PC-3 (cell line): Measurements from ENCODE around the gene SLC7A7. TPM values are rescaled to one million over a fixed set of nuclear protein-coding genes. Genes with fewer than 3 reads are reported as not detected.

Experiments used
- ATAC-seq: fragments of 200-7000 bp; cut with Tn5 transposase; 2 replicates; pipeline ENCODE4 v1.9.1; 2020; ENCODE audit warnings: mild to moderate bottlenecking, moderate library complexity
- BruUV-seq: library from RNA; stranded (reverse); fragments of 400-500 nt; replicated peaks from 2 replicates; lab custom pipeline; 2021; lab: Mats Ljungman, UMichigan
- CTCF ChIA-PET: fragments of 300-600 bp; sonication (Branson Sonifier 250); formaldehyde crosslinking; loops from one replicate; lab custom pipeline; 2022; ENCODE audit warnings: antibody characterized with exemption; lab: Charles Lee
- POLR2A ChIA-PET: fragments of 300-600 bp; sonication (Branson Sonifier 250); formaldehyde crosslinking; loops from one replicate; lab custom pipeline; 2022; ENCODE audit warnings: antibody characterized with exemption; ENCODE audit not compliant: unreplicated experiment; lab: Charles Lee
- DNase-seq: peaks from one replicate; pipeline ENCODE4 v3.0.0-alpha.2; 2015
- H2AFZ ChIP-seq: fragments of 300-600 bp; sonication (generic); 2 replicates; pipeline ENCODE4 v1.6.0; 2016; ENCODE audit warnings: antibody characterized with exemption, low read length
- H3F3A ChIP-seq: fragments of 300-600 bp; sonication (generic); one replicate; pipeline ENCODE4 v1.6.0; 2017; ENCODE audit warnings: antibody characterized with exemption, low read length, control low read depth, mild to moderate bottlenecking; ENCODE audit not compliant: unreplicated experiment
- H3K27ac ChIP-seq: fragments of 300-600 bp; sonication (generic); 2 replicates; pipeline ENCODE4 v1.5.1; 2016; ENCODE audit warnings: mild to moderate bottlenecking, low read length
- H3K27me3 ChIP-seq: fragments of 300-600 bp; sonication (generic); 2 replicates; pipeline ENCODE4 v1.6.1; 2016; ENCODE audit warnings: low read length, mixed read lengths
- H3K36me3 ChIP-seq: fragments of 300-600 bp; sonication (generic); 2 replicates; pipeline ENCODE4 v1.6.1; 2016; ENCODE audit warnings: low read depth, mixed run types, low read length, mixed read lengths
- H3K4me1 ChIP-seq: fragments of 300-600 bp; sonication (generic); 2 replicates; pipeline ENCODE4 v1.5.1; 2016; ENCODE audit warnings: low read length; ENCODE audit not compliant: insufficient read depth
- H3K4me2 ChIP-seq: fragments of 300-600 bp; sonication (generic); 2 replicates; pipeline ENCODE4 v1.6.0; 2016; ENCODE audit warnings: low read length
- H3K4me3 ChIP-seq: fragments of 300-600 bp; sonication (generic); 2 replicates; pipeline ENCODE4 v1.5.1; 2016; ENCODE audit warnings: mild to moderate bottlenecking, low read length, mixed read lengths
- H3K79me2 ChIP-seq: fragments of 300-600 bp; sonication (generic); 2 replicates; pipeline ENCODE4 v1.6.1; 2017; ENCODE audit warnings: low read length, mixed read lengths
- H3K9ac ChIP-seq: fragments of 300-600 bp; sonication (generic); 2 replicates; pipeline ENCODE4 v1.6.0; 2016; ENCODE audit warnings: mild to moderate bottlenecking, low read length
- H3K9me2 ChIP-seq: fragments of 300-600 bp; sonication (generic); replicated peaks from 2 replicates; pipeline ENCODE4 v1.6.1; 2016; ENCODE audit warnings: mixed run types, low read length, mixed read lengths
- H3K9me3 ChIP-seq: fragments of 300-600 bp; sonication (generic); 2 replicates; pipeline ENCODE4 v1.6.1; 2016; ENCODE audit warnings: low read length, mixed read lengths
- H4K20me1 ChIP-seq: fragments of 300-600 bp; sonication (generic); 2 replicates; pipeline ENCODE4 v1.6.1; 2016; ENCODE audit warnings: low read length, mixed read lengths
- CTCF ChIP-seq: fragments of 300-600 bp; sonication (generic); conservative IDR thresholded peaks from 2 replicates; pipeline ENCODE4 v1.5.1; 2017; ENCODE audit warnings: antibody characterized with exemption, low read depth, mild to moderate bottlenecking, low read length
- EZH2 ChIP-seq: fragments of 300-600 bp; sonication (generic); IDR thresholded peaks from one replicate; pipeline ENCODE4 v1.6.1; 2017; ENCODE audit warnings: antibody characterized with exemption, mild to moderate bottlenecking, low read length; ENCODE audit not compliant: unreplicated experiment
- EZH2phosphoT487 ChIP-seq: fragments of 300-600 bp; sonication (generic); IDR thresholded peaks from 2 replicates; pipeline ENCODE4 v1.6.1; 2018; ENCODE audit warnings: mild to moderate bottlenecking, antibody characterized with exemption, low read length, borderline replicate concordance
- intact Hi-C: fragments of 100-400 bp; cut with micrococcal nuclease; formaldehyde crosslinking; loops from 2 replicates; pipeline ENCODE4 v1.9.0; 2023
- total RNA-seq: library from RNA; depleted of rRNA; stranded (reverse); fragments of >200 nt; gene quantifications from 2 replicates; pipeline ENCODE4 v1.2.3, GENCODE V29; 2014

Gene SLC7A7
- total RNA-seq, 1 experiment from 2014 or later, result not detected

- CTCF ChIA-PET, result interaction anchor here (0.5 kb wide), 1 partner anchor 83 kb away, joined by 3 read pairs; no protein-coding TSS in a partner anchor
- no peak overlapping the region for H3K4me2 ChIP-seq
- no peaks in the 10 kb centered on the region for H3K9me3 ChIP-seq
- no peaks in the 10 kb centered on the region for H4K20me1 ChIP-seq
- H3K27ac ChIP-seq, result no peak overlapping the region
- no peaks in the 10 kb centered on the region for H3K36me3 ChIP-seq
- no peaks in the 10 kb centered on the region for H3K9me2 ChIP-seq
- H3K9ac ChIP-seq, result no peak overlapping the region
- no TSS peak for BruUV-seq
- H3K27me3 ChIP-seq, result no peaks in the 10 kb centered on the region
- intact Hi-C loops, result no loop called here
- H3K4me3 ChIP-seq, result no peak overlapping the region
- no peaks in the 10 kb centered on the region for H3K4me1 ChIP-seq
- no peaks in the 10 kb centered on the region for H3F3A ChIP-seq
- POLR2A ChIA-PET, result no interaction called here
- no peak for TF ChIP-seq EZH2phosphoT487
- TF ChIP-seq CTCF, result no peak
- no peak for TF ChIP-seq EZH2
- no peak for DNase-seq
- H2AFZ ChIP-seq, result no peak overlapping the region
- no peak for ATAC-seq
- no peaks in the 10 kb centered on the region for H3K79me2 ChIP-seq
Measured at GRCh38 chr14:22747769-22748168, 67.5 kb downstream of the SLC7A7 start.

GRCh38 chr14:22740020-22740419 lies 75.2 kb downstream of the SLC7A7 start:
- Histone ChIP-seq H3K79me2 (no peaks in the 10 kb centered on the region), H4K20me1 (no peaks in the 10 kb centered on the region), H3K4me1 (no peaks in the 10 kb centered on the region), H3K4me3 (no peak overlapping the region), H3K27ac (no peak overlapping the region), H3K9me3 (no peaks in the 10 kb centered on the region), H3K36me3 (no peaks in the 10 kb centered on the region), H3K27me3 (no peaks in the 10 kb centered on the region), H3K9ac (no peak overlapping the region), H3F3A (no peaks in the 10 kb centered on the region), H2AFZ (no peak overlapping the region), H3K9me2 (no peaks in the 10 kb centered on the region), H3K4me2 (no peak overlapping the region)
- ATAC-seq (no peak), DNase-seq (no peak)
- intact Hi-C loops, result no loop called here
- no TSS peak for BruUV-seq
- CTCF ChIA-PET, result no interaction called here
- POLR2A ChIA-PET, result no interaction called here
- TF ChIP-seq CTCF, result no peak

- ATAC-seq (no peak), DNase-seq (no peak)
- H3K4me1 ChIP-seq, result no peaks in the 10 kb centered on the region
- no peaks in the 10 kb centered on the region for H3F3A ChIP-seq
- no peaks in the 10 kb centered on the region for H3K27me3 ChIP-seq
- no peak overlapping the region for H3K9ac ChIP-seq
- H3K79me2 ChIP-seq, result no peaks in the 10 kb centered on the region
- BruUV-seq, result no TSS peak
- H2AFZ ChIP-seq, result no peak overlapping the region
- CTCF ChIA-PET, result no interaction called here
- TF ChIP-seq EZH2phosphoT487 (no peak), EZH2 (no peak), CTCF (no peak)
- no peak overlapping the region for H3K27ac ChIP-seq
- H3K4me2 ChIP-seq, result no peak overlapping the region
- H3K4me3 ChIP-seq, result no peak overlapping the region
- no peaks in the 10 kb centered on the region for H3K36me3 ChIP-seq
- intact Hi-C loops, result no loop called here
- H3K9me2 ChIP-seq, result no peaks in the 10 kb centered on the region
- H3K9me3 ChIP-seq, result no peaks in the 10 kb centered on the region
- H4K20me1 ChIP-seq, result no peaks in the 10 kb centered on the region
- POLR2A ChIA-PET, result no interaction called here
Measured at GRCh38 chr14:22739423-22739822, 75.8 kb downstream of the SLC7A7 start.
